Spleen (tissue), 7 donors: ENCODE measurements around the gene ATOX1.

Experiments used
- CTCF ChIP-seq, 11 experiments: fragments of 200-600 bp in 7 of 11; fragments of 450-650 bp in 4 of 11; sonication (generic) in 4 of 11; IDR thresholded peaks in 8 of 11; conservative IDR thresholded peaks in 3 of 11; 1 replicate in 7 of 11; 2 replicates in 4 of 11; pipeline versions ENCODE4 v1.4.0 to v1.8.0; 2016 to 2021; ENCODE audit warnings: antibody characterized with exemption in 11 of 11, inconsistent platforms in 4 of 11, mild to moderate bottlenecking in 1 of 11
- POLR2A ChIP-seq, 3 donors: fragments of 450-650 bp; IDR thresholded peaks; one replicate each; pipeline ENCODE4 v1.5.1; 2017; ENCODE audit warnings: antibody characterized with exemption in 3 of 3, mild to moderate bottlenecking in 1 of 3
- donor health status: DM: no; HTN: no; CAD: no; lungs with moderate emphysema.
- donor health status: DM: no; HTN: no; CAD: no.
- donor health status: DM: no; HTN: no; CAD: no.

GRCh38 chr5:151800532-151800931 is 42.1 kb upstream of the ATOX1 start:
- TF ChIP-seq CTCF (IDR thresholded peaks at IDR 0.05 in 8 of 11, conservative IDR thresholded peaks at IDR 0.05 in 3 of 11) (no peak), POLR2A (IDR thresholded peaks at IDR 0.05) (no peak)
